Endometrial microvascular endothelial cells (primary cell): ENCODE results near the gene MARK3. TPM values are rescaled to one million over a fixed set of nuclear protein-coding genes. Genes with fewer than 3 reads are reported as not detected.

Source experiments
- in situ Hi-C: cut with HindIII; loops from 2 replicates; pipeline ENCODE4 v1.10.0; 2017; ENCODE audit warnings: low sequenced_read_pairs, low pct_unique_long_range_greater_than_20kb; ENCODE audit errors: inconsistent ontology term
- total RNA-seq: library from RNA; depleted of rRNA; stranded (reverse); fragments of >200 nt; gene quantifications from one replicate; pipeline ENCODE4 v1.2.3, GENCODE V29; 2015; ENCODE audit errors: inconsistent ontology term

The MARK3 gene
- total RNA-seq, 1 donor from 2014 or later = 61.6 TPM

GRCh38 chr14:103539056-103539825 is 154.0 kb downstream of the MARK3 start:
- in situ Hi-C loops = no loop called here

GRCh38 chr14:103540821-103541708 is 155.8 kb downstream of the MARK3 start:
- in situ Hi-C loops = no loop called here

- in situ Hi-C loops = no loop called here
These were observed 156.7 kb downstream of the MARK3 start for GRCh38 chr14:103541709-103542604.

- in situ Hi-C loops = no loop called here
These were observed 157.4 kb downstream of the MARK3 start for GRCh38 chr14:103542605-103543088.

GRCh38 chr14:103543140-103543539 is 157.9 kb downstream of the MARK3 start:
- in situ Hi-C loops = no loop called here

- in situ Hi-C loops = no loop called here
These were observed 158.6 kb downstream of the MARK3 start for GRCh38 chr14:103543721-103544387.

- in situ Hi-C loops = no loop called here
These were observed 159.4 kb downstream of the MARK3 start for GRCh38 chr14:103544388-103545218.

GRCh38 chr14:103545219-103545914 is 160.2 kb downstream of the MARK3 start:
- in situ Hi-C loops = no loop called here

GRCh38 chr14:103545915-103546651 is 160.9 kb downstream of the MARK3 start:
- in situ Hi-C loops = no loop called here

GRCh38 chr14:103546652-103547454 is 161.6 kb downstream of the MARK3 start:
- in situ Hi-C loops = no loop called here

GRCh38 chr14:103547455-103547940 is 162.3 kb downstream of the MARK3 start:
- in situ Hi-C loops = no loop called here

GRCh38 chr14:103547941-103548462 is 162.8 kb downstream of the MARK3 start:
- in situ Hi-C loops = no loop called here

- in situ Hi-C loops = no loop called here
These were observed 163.5 kb downstream of the MARK3 start for GRCh38 chr14:103548463-103549351.
